Endothelial cell of umbilical vein (primary cell): ENCODE data around the gene UNC119B.

Source experiments
- CTCF ChIP-seq, 2 donors: IDR thresholded peaks; 1 replicate in 1 of 2; 2 replicates in 1 of 2; pipeline ENCODE4 v1.5.1; 2011; ENCODE audit warnings: low read length in 2 of 2, mild to moderate bottlenecking in 2 of 2, moderate library complexity in 2 of 2, control low read depth in 1 of 2, inconsistent platforms in 1 of 2, low read depth in 1 of 2; ENCODE audit not compliant: insufficient read depth in 1 of 2; ENCODE audit errors: extremely low read depth in 1 of 2
- EZH2 ChIP-seq: IDR thresholded peaks from 2 replicates; pipeline ENCODE4 v1.6.1; 2012; ENCODE audit warnings: borderline replicate concordance, low read depth, mild to moderate bottlenecking, moderate library complexity, low read length, inconsistent platforms; ENCODE audit not compliant: severe bottlenecking
- FOS ChIP-seq: IDR thresholded peaks from 2 replicates; pipeline ENCODE4 v1.6.1; 2011; ENCODE audit warnings: mild to moderate bottlenecking, low read length, moderate library complexity, borderline replicate concordance; ENCODE audit not compliant: insufficient read depth
- GATA2 ChIP-seq: IDR thresholded peaks from 2 replicates; pipeline ENCODE4 v1.7.0; 2011; ENCODE audit warnings: low read depth, mild to moderate bottlenecking, moderate library complexity, mixed read lengths, low read length; ENCODE audit not compliant: insufficient read length, insufficient read depth
- JUN ChIP-seq: IDR thresholded peaks from 2 replicates; pipeline ENCODE4 v1.6.1; 2011; ENCODE audit warnings: borderline replicate concordance, low read depth; ENCODE audit not compliant: insufficient read length, insufficient read depth
- MAX ChIP-seq: IDR thresholded peaks from 2 replicates; pipeline ENCODE4 v1.6.1; 2011; ENCODE audit not compliant: insufficient read depth, insufficient read length
- POLR2A ChIP-seq: IDR thresholded peaks from 2 replicates; pipeline ENCODE4 v1.6.1; 2012; ENCODE audit warnings: low read depth, mild to moderate bottlenecking, control low read depth, low read length
- POLR2AphosphoS5 ChIP-seq: IDR thresholded peaks from 2 replicates; pipeline ENCODE4 v1.6.1; 2012; ENCODE audit warnings: low read depth, mild to moderate bottlenecking, control low read depth, low read length, moderate library complexity; ENCODE audit not compliant: insufficient read depth

GRCh38 chr12:120670667-120671066, 39.6 kb upstream of the UNC119B start:
- no peak for TF ChIP-seq CTCF (IDR thresholded peaks at IDR 0.05; ENCODE audit: extremely low read depth in 1 of 2, insufficient read depth in 1 of 2, low read depth in 1 of 2, low read length in 2 of 2)
- TF ChIP-seq JUN, result no peak
- TF ChIP-seq POLR2AphosphoS5, result no peak
- TF ChIP-seq EZH2, result no peak
- TF ChIP-seq POLR2A, result no peak
- no peak for TF ChIP-seq MAX
- no peak for TF ChIP-seq GATA2
- TF ChIP-seq FOS, result no peak
